Esophagus (tissue), 2 donors: ENCODE data around the gene ERP29. TPM values are rescaled to one million over a fixed set of nuclear protein-coding genes. Genes with fewer than 3 reads are reported as not detected.
"Not testable (repeated sequence)": the region's sequence is repeated elsewhere in the genome, so short reads cannot be mapped to it uniquely, and the experiment has no call there.

ENCODE experiments used
- H3K27ac ChIP-seq, 2 donors: one replicate each; pipeline ENCODE4 v1.5.1; 2013; ENCODE audit warnings: low read depth in 2 of 2, mild to moderate bottlenecking in 2 of 2, inconsistent platforms in 1 of 2, low read length in 1 of 2, moderate library complexity in 1 of 2
- H3K27me3 ChIP-seq, 2 donors: one replicate each; pipeline ENCODE4 v1.6.1; 2013; ENCODE audit warnings: low read length in 2 of 2, control low read depth in 1 of 2, mild to moderate bottlenecking in 1 of 2; ENCODE audit not compliant: insufficient read depth in 2 of 2, control insufficient read depth in 1 of 2
- H3K36me3 ChIP-seq, 2 donors: one replicate each; pipeline ENCODE4 v1.6.1; 2013; ENCODE audit warnings: low read length in 1 of 2; ENCODE audit not compliant: control insufficient read depth in 2 of 2, insufficient read depth in 2 of 2
- H3K4me1 ChIP-seq, 2 donors: one replicate each; pipeline ENCODE4 v1.6.1; 2013; ENCODE audit warnings: low read length in 1 of 2; ENCODE audit not compliant: control insufficient read depth in 2 of 2, insufficient read depth in 2 of 2
- H3K4me3 ChIP-seq, 2 donors: one replicate each; pipeline ENCODE4 v1.5.1; 2013; ENCODE audit warnings: low read length in 2 of 2, mild to moderate bottlenecking in 2 of 2, low read depth in 1 of 2, moderate library complexity in 1 of 2
- H3K9me3 ChIP-seq, 2 donors: one replicate each; pipeline ENCODE4 v1.6.1; 2013; ENCODE audit warnings: mild to moderate bottlenecking in 2 of 2, low read depth in 1 of 2, low read length in 1 of 2, moderate library complexity in 1 of 2; ENCODE audit not compliant: control insufficient read depth in 2 of 2, insufficient read depth in 1 of 2
- WGBS, 2 donors: extraction: QIAGEN DNeasy Blood & Tissue Kit; methylation state at CpG; one replicate each; pipeline ENCODE4 v1.1.7; 2013; 5-methylcytosine and 5-hydroxymethylcytosine counted together
- polyA plus RNA-seq, 2 donors: library from polyadenylated mRNA; stranded (reverse); fragments of 200-250 nt; gene quantifications; one replicate each; pipeline ENCODE4 v1.2.3, GENCODE V29; 2013
- donor health status: healthy with polysubstance abuse.
- donor health status: Bipolar disorder and iron deficiency.

ERP29 gene
- polyA plus RNA-seq, 2 donors: 53.9 to 102 TPM

DNA sequence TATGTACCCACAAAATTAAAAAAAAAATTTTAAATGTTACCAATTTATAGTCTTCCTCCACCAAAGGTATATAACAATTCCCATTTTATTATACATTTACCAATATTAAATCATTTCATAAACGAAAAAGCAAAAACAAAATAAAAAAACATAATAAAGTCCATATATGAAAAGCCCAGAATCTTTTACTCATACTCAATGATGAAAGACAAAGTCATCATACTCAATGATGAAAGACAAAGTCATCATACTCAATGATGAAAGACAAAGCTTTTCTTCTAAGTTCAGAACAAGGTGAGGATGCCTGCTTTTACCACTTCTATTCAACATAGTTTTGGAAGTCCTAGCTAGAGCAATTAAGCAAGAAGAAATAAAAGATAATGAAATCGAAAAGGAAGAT, 28.4 kb upstream of the ERP29 start:
- H3K4me3 ChIP-seq: no peak overlapping the region
- H3K27ac ChIP-seq: no peak overlapping the region
- H3K4me1 ChIP-seq: no peaks in the 10 kb centered on the region
- no peaks in the 10 kb centered on the region for H3K9me3 ChIP-seq
- H3K36me3 ChIP-seq: no peaks in the 10 kb centered on the region
- no peaks in the 10 kb centered on the region for H3K27me3 ChIP-seq
- 82 to 88% methylated on average over 2 of the region's 2 CpGs for WGBS, 2 donors

DNA sequence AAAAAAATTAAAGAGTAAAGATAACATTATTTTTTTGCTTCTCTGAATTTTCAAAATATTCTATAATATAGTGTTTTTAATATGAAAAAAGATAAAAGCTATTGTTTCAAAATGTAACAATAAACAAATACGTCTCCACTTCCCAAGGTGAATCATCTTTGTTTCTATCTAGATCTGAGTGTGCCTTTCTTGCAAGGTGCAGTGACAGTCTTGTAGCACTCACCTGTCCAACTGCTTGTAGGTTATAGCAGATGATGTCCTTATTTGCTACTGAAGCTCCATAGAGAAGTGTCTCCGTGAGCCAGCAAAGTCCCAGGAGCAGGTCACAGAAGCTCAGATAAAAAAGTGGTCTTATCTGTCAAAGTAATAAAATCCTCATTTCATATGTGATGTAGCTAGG, 21.7 kb upstream of the ERP29 start:
- Histone ChIP-seq H3K4me1 (no peaks in the 10 kb centered on the region), H3K27ac (no peak overlapping the region), H3K36me3 (peaks cover 0 to 3% of the 10 kb centered on the region in 2 donors), H3K9me3 (no peaks in the 10 kb centered on the region), H3K27me3 (no peaks in the 10 kb centered on the region), H3K4me3 (no peak overlapping the region)
- WGBS, 2 donors: 89 to 92% methylated on average over 2 of the region's 2 CpGs

GRCh38 chr12:111991946-111992345, 21.3 kb upstream of the ERP29 start:
- H3K36me3 ChIP-seq: peaks cover 0 to 3% of the 10 kb centered on the region in 2 donors
- H3K9me3 ChIP-seq: no peaks in the 10 kb centered on the region
- H3K27ac ChIP-seq: no peak overlapping the region
- H3K27me3 ChIP-seq: no peaks in the 10 kb centered on the region
- no peak overlapping the region for H3K4me3 ChIP-seq
- WGBS, 2 donors: 95 to 96% methylated on average over 4 of the region's 4 CpGs
- no peaks in the 10 kb centered on the region for H3K4me1 ChIP-seq

- WGBS, 2 donors: 71 to 79% methylated on average over 6 of the region's 6 CpGs
- H3K36me3 ChIP-seq: peaks cover 0 to 3% of the 10 kb centered on the region in 2 donors
- no peak overlapping the region for H3K4me3 ChIP-seq
- H3K4me1 ChIP-seq: no peaks in the 10 kb centered on the region
- H3K27ac ChIP-seq: no peak overlapping the region
- no peaks in the 10 kb centered on the region for H3K27me3 ChIP-seq
- no peaks in the 10 kb centered on the region for H3K9me3 ChIP-seq
Observed at GRCh38 chr12:111992464-111992863, 20.8 kb upstream of the ERP29 start.

- Histone ChIP-seq H3K27me3 (no peaks in the 10 kb centered on the region), H3K9me3 (no peaks in the 10 kb centered on the region), H3K4me3 (peak overlapping the region in 1 of 2 donors; percentile 33), H3K4me1 (no peaks in the 10 kb centered on the region), H3K27ac (no peak overlapping the region), H3K36me3 (peaks cover 0 to 3% of the 10 kb centered on the region in 2 donors)
- 58 to 62% methylated on average over 2 of the region's 2 CpGs for WGBS, 2 donors
Observed at GRCh38 chr12:111993292-111994150, 19.7 kb upstream of the ERP29 start.

DNA sequence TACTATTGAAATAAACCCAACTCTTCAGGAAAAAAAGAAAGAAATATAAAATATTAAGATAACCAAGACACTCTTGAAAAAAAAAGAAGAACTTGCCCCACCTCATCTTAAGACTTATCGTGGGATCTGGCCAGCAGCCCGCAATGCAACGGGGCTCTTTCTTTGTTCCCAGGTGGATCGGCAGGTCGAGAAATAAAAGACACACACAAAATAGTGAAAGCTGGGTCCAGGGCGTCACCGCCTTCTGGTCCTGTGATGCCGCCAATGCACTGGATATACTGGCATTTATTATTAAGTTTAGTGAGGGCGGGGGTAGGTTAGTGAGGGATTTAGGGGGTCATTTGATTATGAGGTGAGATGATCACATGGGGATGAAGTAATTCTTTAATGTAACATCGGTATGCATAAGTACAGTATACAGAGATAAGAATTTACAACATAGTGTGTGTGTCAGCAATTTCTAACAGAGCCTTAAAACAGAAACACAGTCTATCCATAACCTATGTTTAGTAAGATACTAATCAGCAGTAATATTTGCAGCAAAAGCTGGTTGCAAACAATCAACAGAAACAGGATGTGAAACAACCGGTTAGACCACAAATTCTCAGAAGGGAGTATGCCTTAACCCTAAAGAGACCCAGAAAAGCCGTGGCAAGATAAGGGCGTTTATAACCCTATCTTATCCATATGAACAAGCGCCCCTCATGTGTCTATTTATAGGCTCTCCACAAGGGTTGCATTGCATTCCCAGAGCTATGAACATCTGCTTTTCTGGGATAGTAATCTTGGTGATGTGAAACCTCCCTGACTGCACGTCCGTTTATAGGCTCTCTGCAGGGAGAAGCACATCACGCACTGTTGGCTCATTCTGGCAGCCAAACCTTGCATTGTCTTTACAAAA, 18.8 kb upstream of the ERP29 start:
- peak overlapping the region in 1 of 2 donors; percentile 33 for H3K4me3 ChIP-seq
- 39 to 45% methylated on average over 17 of the region's 17 CpGs for WGBS, 2 donors
- not testable (repeated sequence) for H3K36me3 ChIP-seq, H3K27ac ChIP-seq, H3K4me1 ChIP-seq, H3K27me3 ChIP-seq, H3K9me3 ChIP-seq

GRCh38 chr12:111995782-111996480, 17.3 kb upstream of the ERP29 start:
- peaks cover 0 to 3% of the 10 kb centered on the region in 2 donors for H3K36me3 ChIP-seq
- no peak overlapping the region for H3K4me3 ChIP-seq
- WGBS, 2 donors: 93 to 99% methylated on average over 1 of the region's 1 CpG
- no peaks in the 10 kb centered on the region for H3K27me3 ChIP-seq
- no peak overlapping the region for H3K27ac ChIP-seq
- no peaks in the 10 kb centered on the region for H3K9me3 ChIP-seq
- H3K4me1 ChIP-seq: no peaks in the 10 kb centered on the region

DNA sequence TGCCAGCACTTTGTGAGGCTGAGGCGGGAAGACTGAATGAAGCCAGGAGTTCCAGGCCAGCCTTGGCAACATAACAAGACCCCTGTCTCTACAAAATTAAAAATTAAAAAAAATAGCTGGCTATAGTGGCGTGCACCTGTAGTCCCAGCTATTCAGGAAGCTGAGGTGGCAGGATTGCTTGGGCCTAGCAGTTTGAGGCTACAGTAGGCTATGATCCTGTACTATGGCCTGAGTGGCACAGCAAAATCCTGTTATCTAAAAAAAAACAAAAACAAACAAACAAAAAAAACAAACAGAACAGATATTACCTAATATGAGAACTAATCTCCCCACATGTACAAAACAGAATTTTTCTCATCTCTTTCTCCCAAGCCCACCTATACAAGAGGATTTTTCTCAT, 15.9 kb upstream of the ERP29 start:
- no peak overlapping the region for H3K27ac ChIP-seq
- 85 to 92% methylated on average over 2 of the region's 2 CpGs for WGBS, 2 donors

GRCh38 chr12:111998015-111998414, 15.2 kb upstream of the ERP29 start:
- WGBS, 2 donors: 85 to 91% methylated on average over 4 of the region's 4 CpGs
- Histone ChIP-seq H3K4me3 (no peak overlapping the region), H3K36me3 (no peaks in the 10 kb centered on the region), H3K27me3 (no peaks in the 10 kb centered on the region), H3K27ac (no peak overlapping the region), H3K4me1 (no peaks in the 10 kb centered on the region), H3K9me3 (no peaks in the 10 kb centered on the region)

More for the DNA sequence above, 15.9 kb upstream of the ERP29 start:
- Histone ChIP-seq H3K27me3 (no peaks in the 10 kb centered on the region), H3K4me1 (no peaks in the 10 kb centered on the region), H3K36me3 (peaks cover 0 to 3% of the 10 kb centered on the region in 2 donors), H3K9me3 (no peaks in the 10 kb centered on the region), H3K4me3 (no peak overlapping the region)
